ENCODE data around the gene PMF1.

PMF1 gene

DNA sequence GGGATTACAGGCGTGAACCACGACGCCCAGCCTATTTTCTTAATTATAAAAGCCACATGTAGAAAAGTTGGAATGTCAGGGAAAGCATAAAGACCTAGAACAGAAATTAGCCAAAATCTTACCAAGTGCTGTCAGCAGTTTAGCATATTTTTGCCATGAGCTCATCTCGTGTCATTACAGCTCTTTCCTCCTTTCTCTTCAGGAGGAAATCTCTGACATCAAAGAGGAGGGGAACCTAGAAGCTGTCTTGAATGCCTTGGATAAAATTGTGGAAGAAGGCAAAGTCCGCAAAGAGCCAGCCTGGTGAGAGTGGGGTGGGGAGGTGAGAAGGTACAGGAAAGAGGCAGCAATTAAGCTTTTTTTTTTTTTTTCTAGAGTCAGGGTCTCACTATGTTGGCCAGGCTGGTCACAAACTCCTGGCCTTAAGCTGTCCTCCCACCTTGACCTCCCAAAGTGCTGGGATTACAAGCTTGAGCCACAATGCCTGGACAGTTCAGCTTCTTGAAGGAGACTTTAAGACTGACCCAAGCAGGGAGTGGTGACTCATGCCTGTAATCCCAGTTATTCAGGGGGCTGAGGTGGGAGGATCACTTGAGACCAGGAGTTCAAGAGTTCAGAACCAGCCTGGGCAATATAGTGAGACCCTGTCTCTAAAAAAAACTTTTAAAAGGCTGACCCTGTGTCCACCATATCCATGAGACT, 20.8 kb downstream of the PMF1 start:
- peak; percentile 85 for DNase-seq (ENCODE audit: low read depth, low spot score)

GRCh38 chr1:156236164-156236563, 23.4 kb downstream of the PMF1 start:
- DNase-seq (ENCODE audit: low read depth, low spot score) = no peak

DNA sequence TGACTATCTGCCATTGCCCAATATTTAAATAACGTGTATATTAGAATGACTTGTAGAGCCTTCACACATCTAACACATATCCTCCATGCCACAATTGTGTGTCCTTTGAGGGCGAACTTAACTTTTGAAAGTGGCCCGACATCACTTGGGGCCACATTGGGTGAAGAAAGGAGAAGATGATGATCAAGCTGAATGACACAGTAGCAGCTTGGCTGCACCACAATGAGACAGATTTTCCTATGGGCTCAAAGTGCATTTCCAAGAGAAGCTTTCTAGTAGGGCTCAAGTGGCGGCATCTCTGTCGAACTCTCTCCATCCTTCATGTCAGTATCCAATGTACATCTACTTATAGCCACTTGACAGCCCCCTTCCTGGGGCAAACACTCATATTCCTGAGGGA, 25.4 kb downstream of the PMF1 start:
- no peak for DNase-seq (ENCODE audit: low read depth, low spot score)

DNA sequence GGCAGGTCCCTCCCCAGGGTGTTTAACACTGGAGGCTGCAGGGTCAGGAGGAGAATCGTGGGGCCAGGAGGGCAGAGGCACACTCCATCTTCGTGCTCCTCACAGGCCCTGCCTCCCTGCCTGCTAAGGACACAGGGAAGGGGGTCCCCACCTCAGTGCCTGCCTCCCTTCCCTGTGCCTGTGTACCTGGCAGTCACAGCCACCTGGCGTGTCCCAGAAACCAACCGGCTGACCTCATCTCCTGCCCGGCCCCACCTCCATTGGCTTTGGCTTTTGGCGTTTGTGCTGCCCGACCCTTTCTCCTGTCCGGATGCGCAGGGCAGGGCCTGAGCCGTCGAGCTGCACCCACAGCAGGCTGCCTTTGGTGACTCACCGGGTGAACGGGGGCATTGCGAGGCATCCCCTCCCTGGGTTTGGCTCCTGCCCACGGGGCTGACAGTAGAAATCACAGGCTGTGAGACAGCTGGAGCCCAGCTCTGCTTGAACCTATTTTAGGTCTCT, 28.6 kb downstream of the PMF1 start:
- peak; percentile 74 for DNase-seq (ENCODE audit: low read depth, low spot score)

GRCh38 chr1:156241926-156242325, 29.1 kb downstream of the PMF1 start, which contains the start of gene BGLAP:
Gene BGLAP (plus strand): TSS chr1:156242184. CDS start chr1:156242232, 48 bp downstream.
- DNase-seq (ENCODE audit: low read depth, low spot score) = no peak

GRCh38 chr1:156242738-156243137, 29.9 kb downstream of the PMF1 start:
- DNase-seq (ENCODE audit: low read depth, low spot score) = no peak

DNA sequence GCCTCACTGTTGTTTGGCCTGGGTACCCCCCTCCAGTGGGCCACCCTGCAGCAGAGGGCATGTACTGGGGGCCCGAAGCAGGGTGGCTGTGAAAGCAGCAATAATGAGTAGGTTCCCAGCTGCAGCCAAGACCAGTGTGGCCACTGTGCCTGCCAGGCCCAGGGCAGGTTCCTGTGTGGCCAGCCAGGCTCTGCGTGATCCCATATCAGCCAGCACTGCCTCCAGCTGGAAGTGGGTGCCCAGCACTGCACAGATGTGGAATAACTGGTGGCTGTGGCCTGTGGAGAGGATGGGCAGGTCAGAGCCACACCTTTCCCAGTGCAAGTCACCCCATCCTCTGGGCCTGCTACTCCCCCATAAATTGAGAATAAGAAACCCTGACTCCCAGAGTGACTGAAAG, 31.3 kb downstream of the PMF1 start:
- DNase-seq (ENCODE audit: low read depth, low spot score) = no peak

DNA sequence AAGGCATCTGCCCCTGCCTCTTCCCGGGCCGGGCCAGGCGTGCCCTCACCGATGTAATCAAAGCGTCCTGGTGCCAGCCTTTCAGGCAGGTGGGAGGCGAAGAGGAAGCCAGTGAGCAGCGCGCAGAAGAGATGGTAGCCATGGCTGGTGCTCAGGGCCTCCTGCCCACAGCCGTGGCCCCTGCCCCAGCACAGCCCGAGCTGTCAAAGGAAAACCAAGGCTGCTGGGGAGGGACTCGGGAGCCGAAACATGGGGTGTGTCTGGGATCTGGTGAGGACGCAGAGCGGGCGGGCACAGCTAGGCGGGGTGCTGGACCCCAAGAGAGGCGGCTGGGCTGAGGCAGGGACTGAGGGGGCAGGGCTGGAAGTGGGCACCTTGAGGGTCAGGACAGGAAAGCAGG, 31.9 kb downstream of the PMF1 start:
- no peak for DNase-seq (ENCODE audit: low read depth, low spot score)

DNA sequence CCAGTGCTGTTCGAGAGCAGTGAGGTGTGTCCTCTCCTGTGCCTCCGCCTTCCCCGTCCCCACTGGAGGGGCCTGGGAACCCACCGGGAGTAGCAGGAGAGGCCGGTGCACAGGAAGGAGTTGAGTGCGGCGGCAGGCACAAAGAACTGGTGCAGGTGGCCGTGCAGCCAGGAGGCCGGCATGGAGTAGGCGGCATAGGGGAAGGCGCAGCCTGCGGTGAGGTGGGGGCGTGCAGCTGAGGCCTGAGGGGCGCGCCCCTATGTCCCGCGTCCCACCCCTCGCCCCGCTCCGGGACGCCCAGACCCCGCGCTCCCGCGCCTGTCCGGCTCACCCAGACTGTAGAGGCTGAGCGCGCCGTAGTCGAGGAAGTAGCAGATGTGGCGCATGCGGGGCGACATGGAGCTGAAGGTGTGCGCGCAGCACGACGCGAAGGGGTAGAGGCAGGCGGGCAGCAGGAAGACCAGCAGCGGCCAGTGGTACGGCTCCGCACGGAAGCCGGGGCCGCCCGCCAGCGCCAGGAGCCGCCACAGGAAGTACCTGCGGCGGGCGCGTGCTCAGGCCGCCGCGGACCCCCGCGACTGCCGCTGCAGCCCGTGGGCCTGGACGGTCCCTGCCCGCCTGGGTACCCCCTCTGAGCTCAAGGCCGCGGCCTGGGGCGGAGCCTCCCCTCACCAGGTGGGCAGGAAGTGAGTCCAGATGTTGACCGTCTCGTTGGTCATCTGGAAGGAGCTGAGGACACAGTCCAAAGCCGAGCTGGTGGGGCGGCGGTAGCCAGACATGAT, 32.8 kb downstream of the PMF1 start:
- DNase-seq (ENCODE audit: low read depth, low spot score) = peak; percentile 58

DNA sequence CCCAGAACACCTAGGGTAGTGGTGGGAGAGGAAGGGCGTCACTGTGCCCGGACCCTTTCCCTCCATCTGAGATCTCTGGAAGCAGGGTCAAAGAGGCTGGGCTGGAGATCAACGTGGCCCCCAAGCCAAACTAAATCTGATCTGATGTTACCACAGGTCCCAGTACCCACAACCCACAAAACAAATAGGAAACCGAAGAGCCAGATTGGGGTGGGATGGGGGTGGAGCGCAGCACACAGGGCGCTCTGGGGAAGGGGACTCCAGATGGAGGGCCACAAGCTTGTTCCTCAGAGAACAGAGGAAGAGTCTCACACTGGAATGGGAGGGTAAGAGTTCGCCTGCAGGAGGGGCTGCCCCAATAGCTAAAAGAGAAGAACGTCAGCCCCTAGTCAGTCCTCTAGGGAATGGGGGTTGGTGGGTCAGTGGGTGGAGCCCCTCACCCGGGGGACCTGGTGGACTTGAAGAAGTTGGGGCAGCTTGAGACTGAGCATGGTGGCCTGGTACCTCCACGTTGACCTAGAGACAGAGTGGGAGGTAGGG, 33.5 kb downstream of the PMF1 start:
- no peak for DNase-seq (ENCODE audit: low read depth, low spot score)

- no peak for DNase-seq (ENCODE audit: low read depth, low spot score)
Measured at GRCh38 chr1:156246781-156247459, 34.1 kb downstream of the PMF1 start.

- DNase-seq (ENCODE audit: low read depth, low spot score) = peak; percentile 62
Measured at GRCh38 chr1:156247460-156248322, 34.9 kb downstream of the PMF1 start, which contains the start of gene PAQR6. Gene PAQR6 (minus strand): TSS chr1:156248056. CDS start chr1:156246731, 1,325 bp downstream.

DNA sequence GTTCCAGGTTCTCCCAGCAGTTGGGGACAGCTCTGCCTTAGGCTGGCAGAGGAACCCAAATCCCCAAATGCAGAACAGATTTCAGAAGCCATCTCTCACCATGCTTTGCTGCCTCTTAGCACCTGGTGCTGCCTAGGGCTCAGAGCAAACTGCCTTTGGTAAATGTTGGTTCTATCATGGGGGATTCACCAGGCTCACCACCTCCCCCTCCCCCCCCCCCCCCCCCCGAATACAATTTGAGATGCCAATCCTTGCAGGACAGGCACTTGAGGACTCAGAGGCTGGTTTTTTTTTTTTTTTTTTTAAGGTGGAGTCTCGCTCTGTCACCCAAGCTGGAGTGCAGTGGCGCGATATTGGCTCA, 35.5 kb downstream of the PMF1 start:
- DNase-seq (ENCODE audit: low read depth, low spot score) = no peak

GRCh38 chr1:156249593-156249992, 36.8 kb downstream of the PMF1 start:
- DNase-seq (ENCODE audit: low read depth, low spot score) = no peak

GRCh38 chr1:156251527-156251926, 38.7 kb downstream of the PMF1 start:
- DNase-seq (ENCODE audit: low read depth, low spot score) = no peak

DNA sequence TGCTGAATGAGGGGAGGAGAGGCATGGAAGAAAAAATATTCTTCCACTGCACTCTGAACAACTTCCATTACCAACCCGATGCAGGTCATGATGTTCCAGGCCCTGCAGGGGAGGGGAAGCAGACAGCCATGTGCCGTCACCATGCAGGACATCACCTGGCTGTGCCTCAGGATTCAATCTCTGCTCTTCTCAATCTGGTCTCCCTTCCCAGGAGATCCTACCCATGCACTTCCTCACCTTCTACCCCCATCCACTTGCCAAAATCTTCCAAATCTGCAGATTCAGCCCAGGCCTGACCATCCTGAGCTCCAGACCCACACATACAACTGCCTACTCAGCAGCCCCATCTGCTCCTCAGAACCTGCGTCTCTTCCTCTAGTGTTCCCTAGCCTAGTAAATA, 40.8 kb downstream of the PMF1 start:
- DNase-seq (ENCODE audit: low read depth, low spot score) = no peak

GRCh38 chr1:156257711-156258110, 44.9 kb downstream of the PMF1 start:
- no peak for DNase-seq (ENCODE audit: low read depth, low spot score)

GRCh38 chr1:156258859-156259258, 46.1 kb downstream of the PMF1 start:
- DNase-seq (ENCODE audit: low read depth, low spot score) = no peak

GRCh38 chr1:156259805-156260204, 47.0 kb downstream of the PMF1 start:
- DNase-seq (ENCODE audit: low read depth, low spot score) = no peak

DNA sequence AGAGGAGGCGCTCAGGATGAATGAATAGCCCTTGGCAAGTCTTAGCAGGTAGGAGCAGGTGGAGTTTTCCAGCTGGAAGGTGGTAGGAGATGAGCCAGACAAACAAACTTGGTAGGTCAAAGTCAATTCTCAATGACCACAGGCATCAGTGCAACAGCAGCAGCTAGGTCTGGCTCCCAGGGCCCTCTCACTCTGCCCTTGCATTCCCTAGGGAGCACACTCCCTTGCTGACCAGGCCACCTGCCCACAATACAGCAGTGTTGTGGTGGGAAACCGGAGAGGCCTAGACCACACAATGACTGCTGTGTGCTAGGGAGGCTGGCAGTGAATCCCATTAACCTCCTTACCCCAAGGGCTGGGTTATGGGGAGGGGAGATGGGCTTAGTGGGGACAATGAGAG, 48.1 kb downstream of the PMF1 start:
- peak; percentile 47 for DNase-seq (ENCODE audit: low read depth, low spot score)

All from astrocyte of the hippocampus (primary cell).